ENCODE data around the gene USP17L24. TPM values are rescaled to one million over a fixed set of nuclear protein-coding genes. Genes with fewer than 3 reads are reported as not detected.
"Not testable (repeated sequence)": the region's sequence is repeated elsewhere in the genome, so short reads cannot be mapped to it uniquely, and the experiment has no call there.

USP17L24 gene, protein sequence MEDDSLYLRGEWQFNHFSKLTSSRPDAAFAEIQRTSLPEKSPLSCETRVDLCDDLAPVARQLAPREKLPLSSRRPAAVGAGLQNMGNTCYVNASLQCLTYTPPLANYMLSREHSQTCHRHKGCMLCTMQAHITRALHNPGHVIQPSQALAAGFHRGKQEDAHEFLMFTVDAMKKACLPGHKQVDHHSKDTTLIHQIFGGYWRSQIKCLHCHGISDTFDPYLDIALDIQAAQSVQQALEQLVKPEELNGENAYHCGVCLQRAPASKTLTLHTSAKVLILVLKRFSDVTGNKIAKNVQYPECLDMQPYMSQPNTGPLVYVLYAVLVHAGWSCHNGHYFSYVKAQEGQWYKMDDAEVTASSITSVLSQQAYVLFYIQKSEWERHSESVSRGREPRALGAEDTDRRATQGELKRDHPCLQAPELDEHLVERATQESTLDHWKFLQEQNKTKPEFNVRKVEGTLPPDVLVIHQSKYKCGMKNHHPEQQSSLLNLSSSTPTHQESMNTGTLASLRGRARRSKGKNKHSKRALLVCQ
- total RNA-seq (not detected), total RNA-seq (0 reads per million in 29 experiments)
- not detected for total RNA-seq (2013)

DNA sequence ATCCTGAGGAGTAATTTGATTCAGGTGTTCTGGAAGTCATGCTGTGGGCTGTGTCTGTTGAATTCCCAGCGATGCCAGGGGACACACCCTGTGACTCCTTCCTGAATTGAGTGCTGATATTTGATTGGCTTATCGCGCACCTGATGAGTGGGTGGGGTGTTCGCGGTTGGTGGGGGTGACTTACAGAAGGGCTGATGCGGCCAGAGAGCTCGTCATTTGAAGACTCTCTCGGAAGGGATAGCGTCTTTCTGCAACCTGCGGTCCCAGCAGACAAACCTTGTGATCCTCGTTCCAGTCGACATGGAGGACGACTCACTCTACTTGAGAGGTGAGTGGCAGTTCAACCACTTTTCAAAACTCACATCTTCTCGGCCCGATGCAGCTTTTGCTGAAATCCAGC lies at the start of gene USP17L24:
USP17L24 (plus strand) TSS at position 301 of the 400 bp plus-strand sequence; CDS start at position 301, 0 bp downstream.
- CTCF ChIA-PET; H3K27ac Mint-ChIP-seq; ATAC-seq (replicated peaks in 1 of 4): not testable (repeated sequence)

DNA sequence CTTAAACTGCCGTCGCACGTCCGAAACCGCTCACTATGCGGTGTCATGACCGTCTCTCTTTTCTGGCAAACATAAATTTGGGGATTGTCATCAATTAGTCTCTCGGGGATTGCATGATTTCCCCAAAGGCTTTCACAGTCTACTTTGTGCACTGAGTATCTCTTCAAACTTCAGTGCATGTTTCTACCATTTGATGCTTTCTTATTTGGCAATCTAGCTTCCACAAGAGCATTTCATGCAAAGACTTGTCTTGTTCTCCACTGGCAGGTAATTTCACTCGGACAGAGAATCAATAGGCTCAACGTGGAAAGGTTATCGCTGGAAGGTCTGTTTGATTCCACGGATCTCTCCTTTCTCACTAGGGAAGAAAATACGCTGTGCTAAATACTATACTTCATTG lies 774 bp upstream of the USP17L24 start:
- H3K4me1 ChIP-seq (ENCODE audit: control insufficient read depth in 1 of 2, extremely low read depth in 1 of 2, insufficient read depth in 2 of 2, low read length in 2 of 2); H3K4me3 ChIP-seq (ENCODE audit: control insufficient read depth in 1 of 2, extremely low read depth in 1 of 2, low read length in 1 of 2); H3K9me3 Mint-ChIP-seq; H3K9me3 ChIP-seq; H3K4me1 Mint-ChIP-seq; POLR2A ChIA-PET; ATAC-seq (replicated peaks in 1 of 4); H3K27ac ChIP-seq (ENCODE audit: low read length); H3K4me3 Mint-ChIP-seq; CTCF ChIA-PET; H3K36me3 Mint-ChIP-seq; H3K27me3 ChIP-seq (replicated peaks in 1 of 2; ENCODE audit: control insufficient read depth in 2 of 2, extremely low read depth in 1 of 2, insufficient read depth in 2 of 2, low read length in 1 of 2); H3K27ac Mint-ChIP-seq; H3K36me3 ChIP-seq (ENCODE audit: control insufficient read depth in 2 of 2, extremely low read depth in 1 of 2, insufficient read depth in 1 of 2, low read length in 1 of 2); H3K27me3 Mint-ChIP-seq: not testable (repeated sequence)
- DNase-seq = peak in 1 of 35 experiments; percentile 3
- no CpG with 5 or more reads among the region's 13 CpGs for WGBS (ENCODE audit: insufficient coverage)

More for the DNA sequence above, at the start of gene USP17L24:
- H3K9me3 ChIP-seq; POLR2A ChIA-PET; H3K27ac ChIP-seq (ENCODE audit: low read length); H3K9me3 Mint-ChIP-seq; DNase-seq; H3K36me3 ChIP-seq (ENCODE audit: control insufficient read depth in 2 of 2, extremely low read depth in 1 of 2, insufficient read depth in 1 of 2, low read length in 1 of 2); H3K4me3 Mint-ChIP-seq; H3K4me1 Mint-ChIP-seq; H3K27me3 ChIP-seq (replicated peaks in 1 of 2; ENCODE audit: control insufficient read depth in 2 of 2, extremely low read depth in 1 of 2, insufficient read depth in 2 of 2, low read length in 1 of 2); H3K4me1 ChIP-seq (ENCODE audit: control insufficient read depth in 1 of 2, extremely low read depth in 1 of 2, insufficient read depth in 2 of 2, low read length in 2 of 2); H3K4me3 ChIP-seq (ENCODE audit: control insufficient read depth in 1 of 2, extremely low read depth in 1 of 2, low read length in 1 of 2); H3K27me3 Mint-ChIP-seq; H3K36me3 Mint-ChIP-seq: not testable (repeated sequence)
- WGBS (ENCODE audit: insufficient coverage) = no CpG with 5 or more reads among the region's 15 CpGs

DNA sequence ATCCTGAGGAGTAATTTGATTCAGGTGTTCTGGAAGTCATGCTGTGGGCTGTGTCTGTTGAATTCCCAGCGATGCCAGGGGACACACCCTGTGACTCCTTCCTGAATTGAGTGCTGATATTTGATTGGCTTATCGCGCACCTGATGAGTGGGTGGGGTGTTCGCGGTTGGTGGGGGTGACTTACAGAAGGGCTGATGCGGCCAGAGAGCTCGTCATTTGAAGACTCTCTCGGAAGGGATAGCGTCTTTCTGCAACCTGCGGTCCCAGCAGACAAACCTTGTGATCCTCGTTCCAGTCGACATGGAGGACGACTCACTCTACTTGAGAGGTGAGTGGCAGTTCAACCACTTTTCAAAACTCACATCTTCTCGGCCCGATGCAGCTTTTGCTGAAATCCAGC lies 4.6 kb downstream of the USP17L24 start, which contains the start of gene USP17L25:
USP17L25 (plus strand) TSS at position 301 of the 400 bp plus-strand sequence; CDS start at position 301, 0 bp downstream.
- WGBS (ENCODE audit: insufficient coverage) = no CpG with 5 or more reads among the region's 15 CpGs
- not testable (repeated sequence) for H3K27ac Mint-ChIP-seq

DNA sequence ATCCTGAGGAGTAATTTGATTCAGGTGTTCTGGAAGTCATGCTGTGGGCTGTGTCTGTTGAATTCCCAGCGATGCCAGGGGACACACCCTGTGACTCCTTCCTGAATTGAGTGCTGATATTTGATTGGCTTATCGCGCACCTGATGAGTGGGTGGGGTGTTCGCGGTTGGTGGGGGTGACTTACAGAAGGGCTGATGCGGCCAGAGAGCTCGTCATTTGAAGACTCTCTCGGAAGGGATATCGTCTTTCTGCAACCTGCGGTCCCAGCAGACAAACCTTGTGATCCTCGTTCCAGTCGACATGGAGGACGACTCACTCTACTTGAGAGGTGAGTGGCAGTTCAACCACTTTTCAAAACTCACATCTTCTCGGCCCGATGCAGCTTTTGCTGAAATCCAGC lies 9.4 kb downstream of the USP17L24 start, which contains the start of gene USP17L26:
USP17L26 (plus strand) TSS at position 301 of the 400 bp plus-strand sequence; CDS start at position 301, 0 bp downstream.
- POLR2A ChIA-PET; ATAC-seq (replicated peaks in 1 of 4); H3K4me1 ChIP-seq (ENCODE audit: control insufficient read depth in 1 of 2, extremely low read depth in 1 of 2, insufficient read depth in 2 of 2, low read length in 2 of 2); H3K4me3 ChIP-seq (ENCODE audit: control insufficient read depth in 1 of 2, extremely low read depth in 1 of 2, low read length in 1 of 2); H3K27me3 Mint-ChIP-seq; DNase-seq; H3K36me3 Mint-ChIP-seq; H3K4me3 Mint-ChIP-seq; H3K27me3 ChIP-seq (replicated peaks in 1 of 2; ENCODE audit: control insufficient read depth in 2 of 2, extremely low read depth in 1 of 2, insufficient read depth in 2 of 2, low read length in 1 of 2); H3K27ac ChIP-seq (ENCODE audit: low read length); H3K36me3 ChIP-seq (ENCODE audit: control insufficient read depth in 2 of 2, extremely low read depth in 1 of 2, insufficient read depth in 1 of 2, low read length in 1 of 2); CTCF ChIA-PET; H3K9me3 Mint-ChIP-seq; H3K27ac Mint-ChIP-seq; H3K4me1 Mint-ChIP-seq; H3K9me3 ChIP-seq: not testable (repeated sequence)
- WGBS (ENCODE audit: insufficient coverage) = no CpG with 5 or more reads among the region's 15 CpGs

More for the DNA sequence above, 4.6 kb downstream of the USP17L24 start, which contains the start of gene USP17L25:
- H3K9me3 Mint-ChIP-seq; H3K4me3 Mint-ChIP-seq; CTCF ChIA-PET; H3K9me3 ChIP-seq; H3K4me1 Mint-ChIP-seq; H3K27me3 Mint-ChIP-seq; ATAC-seq (replicated peaks in 1 of 4); H3K27ac ChIP-seq (ENCODE audit: low read length); DNase-seq; H3K36me3 Mint-ChIP-seq; H3K27me3 ChIP-seq (replicated peaks in 1 of 2; ENCODE audit: control insufficient read depth in 2 of 2, extremely low read depth in 1 of 2, insufficient read depth in 2 of 2, low read length in 1 of 2); H3K4me3 ChIP-seq (ENCODE audit: control insufficient read depth in 1 of 2, extremely low read depth in 1 of 2, low read length in 1 of 2); H3K4me1 ChIP-seq (ENCODE audit: control insufficient read depth in 1 of 2, extremely low read depth in 1 of 2, insufficient read depth in 2 of 2, low read length in 2 of 2); H3K36me3 ChIP-seq (ENCODE audit: control insufficient read depth in 2 of 2, extremely low read depth in 1 of 2, insufficient read depth in 1 of 2, low read length in 1 of 2); POLR2A ChIA-PET: not testable (repeated sequence)

DNA sequence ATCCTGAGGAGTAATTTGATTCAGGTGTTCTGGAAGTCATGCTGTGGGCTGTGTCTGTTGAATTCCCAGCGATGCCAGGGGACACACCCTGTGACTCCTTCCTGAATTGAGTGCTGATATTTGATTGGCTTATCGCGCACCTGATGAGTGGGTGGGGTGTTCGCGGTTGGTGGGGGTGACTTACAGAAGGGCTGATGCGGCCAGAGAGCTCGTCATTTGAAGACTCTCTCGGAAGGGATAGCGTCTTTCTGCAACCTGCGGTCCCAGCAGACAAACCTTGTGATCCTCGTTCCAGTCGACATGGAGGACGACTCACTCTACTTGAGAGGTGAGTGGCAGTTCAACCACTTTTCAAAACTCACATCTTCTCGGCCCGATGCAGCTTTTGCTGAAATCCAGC lies 14.1 kb downstream of the USP17L24 start, which contains the start of gene USP17L5:
USP17L5 (plus strand) TSS at position 301 of the 400 bp plus-strand sequence; CDS start at position 301, 0 bp downstream.
- CTCF ChIA-PET; DNase-seq; H3K4me3 ChIP-seq (ENCODE audit: control insufficient read depth in 1 of 2, extremely low read depth in 1 of 2, low read length in 1 of 2); H3K36me3 ChIP-seq (ENCODE audit: control insufficient read depth in 2 of 2, extremely low read depth in 1 of 2, insufficient read depth in 1 of 2, low read length in 1 of 2); POLR2A ChIA-PET; H3K27me3 ChIP-seq (replicated peaks in 1 of 2; ENCODE audit: control insufficient read depth in 2 of 2, extremely low read depth in 1 of 2, insufficient read depth in 2 of 2, low read length in 1 of 2); H3K36me3 Mint-ChIP-seq; H3K9me3 Mint-ChIP-seq; H3K4me1 ChIP-seq (ENCODE audit: control insufficient read depth in 1 of 2, extremely low read depth in 1 of 2, insufficient read depth in 2 of 2, low read length in 2 of 2); H3K27ac ChIP-seq (ENCODE audit: low read length); H3K9me3 ChIP-seq; ATAC-seq (replicated peaks in 1 of 4); H3K27ac Mint-ChIP-seq; H3K27me3 Mint-ChIP-seq; H3K4me3 Mint-ChIP-seq; H3K4me1 Mint-ChIP-seq: not testable (repeated sequence)
- no CpG with 5 or more reads among the region's 15 CpGs for whole genome bisulfite sequencing (ENCODE audit: insufficient coverage)

DNA sequence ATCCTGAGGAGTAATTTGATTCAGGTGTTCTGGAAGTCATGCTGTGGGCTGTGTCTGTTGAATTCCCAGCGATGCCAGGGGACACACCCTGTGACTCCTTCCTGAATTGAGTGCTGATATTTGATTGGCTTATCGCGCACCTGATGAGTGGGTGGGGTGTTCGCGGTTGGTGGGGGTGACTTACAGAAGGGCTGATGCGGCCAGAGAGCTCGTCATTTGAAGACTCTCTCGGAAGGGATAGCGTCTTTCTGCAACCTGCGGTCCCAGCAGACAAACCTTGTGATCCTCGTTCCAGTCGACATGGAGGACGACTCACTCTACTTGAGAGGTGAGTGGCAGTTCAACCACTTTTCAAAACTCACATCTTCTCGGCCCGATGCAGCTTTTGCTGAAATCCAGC lies 18.9 kb downstream of the USP17L24 start, which contains the start of gene USP17L27:
USP17L27 (plus strand) TSS at position 301 of the 400 bp plus-strand sequence; CDS start at position 301, 0 bp downstream.
- DNase-seq; H3K9me3 ChIP-seq; H3K4me1 ChIP-seq (ENCODE audit: control insufficient read depth in 1 of 2, extremely low read depth in 1 of 2, insufficient read depth in 2 of 2, low read length in 2 of 2); H3K27ac ChIP-seq (ENCODE audit: low read length); H3K4me3 Mint-ChIP-seq; H3K4me1 Mint-ChIP-seq; H3K27me3 ChIP-seq (replicated peaks in 1 of 2; ENCODE audit: control insufficient read depth in 2 of 2, extremely low read depth in 1 of 2, insufficient read depth in 2 of 2, low read length in 1 of 2); H3K36me3 Mint-ChIP-seq; ATAC-seq (replicated peaks in 1 of 4); H3K9me3 Mint-ChIP-seq; POLR2A ChIA-PET; H3K36me3 ChIP-seq (ENCODE audit: control insufficient read depth in 2 of 2, extremely low read depth in 1 of 2, insufficient read depth in 1 of 2, low read length in 1 of 2); H3K27me3 Mint-ChIP-seq; H3K27ac Mint-ChIP-seq; CTCF ChIA-PET; H3K4me3 ChIP-seq (ENCODE audit: control insufficient read depth in 1 of 2, extremely low read depth in 1 of 2, low read length in 1 of 2): not testable (repeated sequence)
- no CpG with 5 or more reads among the region's 15 CpGs for WGBS (ENCODE audit: insufficient coverage)

All from T-cell (primary cell).